OCI-LY7 (cell line): ENCODE results near the gene SAMD10. TPM values are rescaled to one million over a fixed set of nuclear protein-coding genes. Genes with fewer than 3 reads are reported as not detected.

ENCODE experiments used
- BruUV-seq: library from RNA; stranded (reverse); fragments of 400-500 nt; replicated peaks from 2 replicates; lab custom pipeline; 2021; lab: Mats Ljungman, UMichigan
- CTCF ChIA-PET: fragments of 300-600 bp; sonication (Branson Sonifier 250); formaldehyde crosslinking; loops from one replicate; lab custom pipeline; 2022; ENCODE audit warnings: antibody characterized with exemption; ENCODE audit not compliant: unreplicated experiment; lab: Charles Lee
- POLR2A ChIA-PET: fragments of 300-600 bp; sonication (Branson Sonifier 250); formaldehyde crosslinking; loops from one replicate; lab custom pipeline; 2022; ENCODE audit warnings: antibody characterized with exemption; lab: Charles Lee
- DNase-seq: peaks from one replicate; pipeline ENCODE4 v3.0.0-alpha.2; 2015; ENCODE audit warnings: low spot score
- H2AFZ ChIP-seq: fragments of 200-600 bp; sonication (generic), shearing (Covaris generic); 2 replicates; pipeline ENCODE4 v1.6.1; 2014; ENCODE audit warnings: mild to moderate bottlenecking, antibody characterized with exemption, low read length, moderate library complexity
- H3K27ac ChIP-seq: fragments of 200-600 bp; sonication (generic); 2 replicates; pipeline ENCODE4 v1.5.1; 2014; ENCODE audit warnings: mixed run types, low read depth, mild to moderate bottlenecking, moderate library complexity, low read length, inconsistent platforms; ENCODE audit not compliant: poor library complexity, severe bottlenecking
- H3K36me3 ChIP-seq: fragments of 200-600 bp; sonication (generic); 2 replicates; pipeline ENCODE4 v1.6.1; 2014; ENCODE audit warnings: mild to moderate bottlenecking, antibody characterized with exemption, low read length, moderate library complexity, mixed read lengths; ENCODE audit not compliant: insufficient read depth
- H3K4me1 ChIP-seq: fragments of 200-600 bp; sonication (generic); 2 replicates; pipeline ENCODE4 v1.5.1; 2014; ENCODE audit warnings: mild to moderate bottlenecking, low read length; ENCODE audit not compliant: insufficient read depth, poor library complexity, severe bottlenecking
- H3K4me2 ChIP-seq: fragments of 200-600 bp; sonication (generic); 2 replicates; pipeline ENCODE4 v1.6.1; 2014; ENCODE audit warnings: mild to moderate bottlenecking, low read length
- H3K4me3 ChIP-seq: fragments of 200-600 bp; sonication (generic); 2 replicates; pipeline ENCODE4 v1.5.1; 2014; ENCODE audit warnings: mild to moderate bottlenecking, low read depth, low read length; ENCODE audit not compliant: poor library complexity, severe bottlenecking
- H3K79me2 ChIP-seq: fragments of 200-600 bp; sonication (generic); 2 replicates; pipeline ENCODE4 v1.6.1; 2016; ENCODE audit warnings: low read depth, mild to moderate bottlenecking, low read length, moderate library complexity, mixed read lengths; ENCODE audit not compliant: insufficient read depth
- H3K9me2 ChIP-seq: fragments of 200-600 bp; sonication (generic); 2 replicates; pipeline ENCODE4 v1.6.1; 2016; ENCODE audit warnings: mild to moderate bottlenecking, low read length, mixed read lengths; ENCODE audit not compliant: insufficient read depth
- H3K9me3 ChIP-seq: fragments of 200-600 bp; sonication (generic); 2 replicates; pipeline ENCODE4 v1.6.1; 2014; ENCODE audit warnings: mild to moderate bottlenecking, mixed run types, low read length, mixed read lengths
- H4K20me1 ChIP-seq: fragments of 200-600 bp; sonication (generic); 2 replicates; pipeline ENCODE4 v1.6.1; 2014; ENCODE audit warnings: mild to moderate bottlenecking, antibody characterized with exemption, low read length, moderate library complexity, mixed read lengths; ENCODE audit not compliant: insufficient read depth
- CTCF ChIP-seq: fragments of 200-600 bp; sonication (generic); conservative IDR thresholded peaks from 2 replicates; pipeline ENCODE4 v1.5.1; 2014; ENCODE audit warnings: mild to moderate bottlenecking, antibody characterized with exemption, low read length, moderate library complexity, mixed read lengths
- EZH2phosphoT487 ChIP-seq: fragments of 200-600 bp; sonication (generic); IDR thresholded peaks from 2 replicates; pipeline ENCODE4 v1.6.1; 2018; ENCODE audit warnings: low read depth, borderline replicate concordance, mild to moderate bottlenecking, mixed run types, antibody characterized with exemption, low read length, moderate library complexity, mixed read lengths
- intact Hi-C: fragments of 100-400 bp; cut with micrococcal nuclease; formaldehyde crosslinking; loops from one replicate; pipeline ENCODE4 v1.10.0; 2022; ENCODE audit not compliant: unreplicated experiment
- total RNA-seq, 2 experiments: library from RNA; depleted of rRNA in 1 of 2; stranded (reverse); fragments of >200 nt in 1 of 2; shearing (Covaris generic) in 1 of 2; gene quantifications; 2 replicates each; pipeline ENCODE4 v1.2.3, GENCODE V29; 2014 to 2022

Gene SAMD10
- total RNA-seq, 2 experiments from 2014 or later = 11.9 to 12.0 TPM

GRCh38 chr20:63957690-63958441 is 21.6 kb downstream of the SAMD10 start:
- no peak for TF ChIP-seq EZH2phosphoT487
- TF ChIP-seq CTCF = no peak
- H3K36me3 ChIP-seq = no peaks in the 10 kb centered on the region; the same call in 1 of the 2 replicates
- no peaks in the 10 kb centered on the region for H3K9me3 ChIP-seq
- peaks cover 22% of the 10 kb centered on the region; the same call in 1 of the 2 replicates for H3K79me2 ChIP-seq
- no peaks in the 10 kb centered on the region for H3K9me2 ChIP-seq
- peaks cover 28% of the 10 kb centered on the region for H3K4me1 ChIP-seq
- BruUV-seq = no TSS peak
- peak overlapping the region; percentile 61 for H2AFZ ChIP-seq
- ChIA-PET CTCF (interaction anchor here (1.0 kb wide), 1 partner anchor 81 kb away, joined by 3 read pairs; no protein-coding TSS in a partner anchor), POLR2A (interaction anchor here (1.0 kb wide), 1 partner anchor 22 kb away, joined by 4 read pairs; no protein-coding TSS in a partner anchor)
- intact Hi-C loops = no loop called here
- peak overlapping the region; percentile 81 for H3K27ac ChIP-seq
- peak overlapping the region; percentile 85 for H3K4me2 ChIP-seq
- DNase-seq = peak; percentile 49
- peak overlapping the region; percentile 70 for H3K4me3 ChIP-seq
- no peaks in the 10 kb centered on the region for H4K20me1 ChIP-seq

GRCh38 chr20:63957004-63957689 is 22.3 kb downstream of the SAMD10 start:
- CTCF ChIA-PET = interaction anchor here (1.0 kb wide), 1 partner anchor 80 kb away, joined by 3 read pairs; no protein-coding TSS in a partner anchor
- BruUV-seq = TSS peak; percentile 58
- DNase-seq = peak; percentile 73
- peak overlapping the region; percentile 70 for H3K4me3 ChIP-seq
- POLR2A ChIA-PET = interaction anchor here (1.0 to 1.1 kb wide), 2 partner anchors 23 to 39 kb away, joined by 3 to 4 read pairs; no protein-coding TSS in a partner anchor
- intact Hi-C loops = no loop called here
- no peaks in the 10 kb centered on the region for H3K9me3 ChIP-seq
- peak overlapping the region; percentile 85 for H3K4me2 ChIP-seq
- no peaks in the 10 kb centered on the region for H4K20me1 ChIP-seq
- peaks cover 28% of the 10 kb centered on the region for H3K4me1 ChIP-seq
- H3K9me2 ChIP-seq = no peaks in the 10 kb centered on the region
- peaks cover 25% of the 10 kb centered on the region; the same call in 1 of the 2 replicates for H3K79me2 ChIP-seq
- H3K27ac ChIP-seq = peak overlapping the region; percentile 81
- H2AFZ ChIP-seq = peak overlapping the region; percentile 61
- no peak for TF ChIP-seq EZH2phosphoT487
- TF ChIP-seq CTCF = peak; percentile 32
- H3K36me3 ChIP-seq = no peaks in the 10 kb centered on the region; the same call in 1 of the 2 replicates
